ENCODE results near the gene PFDN6. TPM values are rescaled to one million over a fixed set of nuclear protein-coding genes. Genes with fewer than 3 reads are reported as not detected.
A peak's percentile ranks its signal among the peaks of the same experiment; 100 is the strongest.

Gene PFDN6
- total RNA-seq (2022) (54.7 and 67.1 TPM in 2 replicates), Bru-seq, nascent RNA (percentile 72 among the genes with signal in this experiment), BruChase-seq, experiment 1, labeled RNA remaining after a 6-hour chase (percentile 70 among the genes with signal in this experiment), BruChase-seq, experiment 2, labeled RNA remaining after a 2-hour chase (percentile 63 among the genes with signal in this experiment)
- long read RNA-seq, partial matches to known transcripts = 1 of 8 reads
- long read RNA-seq, other reads (novel, unspliced or antisense) = 3 of 8 reads

DNA sequence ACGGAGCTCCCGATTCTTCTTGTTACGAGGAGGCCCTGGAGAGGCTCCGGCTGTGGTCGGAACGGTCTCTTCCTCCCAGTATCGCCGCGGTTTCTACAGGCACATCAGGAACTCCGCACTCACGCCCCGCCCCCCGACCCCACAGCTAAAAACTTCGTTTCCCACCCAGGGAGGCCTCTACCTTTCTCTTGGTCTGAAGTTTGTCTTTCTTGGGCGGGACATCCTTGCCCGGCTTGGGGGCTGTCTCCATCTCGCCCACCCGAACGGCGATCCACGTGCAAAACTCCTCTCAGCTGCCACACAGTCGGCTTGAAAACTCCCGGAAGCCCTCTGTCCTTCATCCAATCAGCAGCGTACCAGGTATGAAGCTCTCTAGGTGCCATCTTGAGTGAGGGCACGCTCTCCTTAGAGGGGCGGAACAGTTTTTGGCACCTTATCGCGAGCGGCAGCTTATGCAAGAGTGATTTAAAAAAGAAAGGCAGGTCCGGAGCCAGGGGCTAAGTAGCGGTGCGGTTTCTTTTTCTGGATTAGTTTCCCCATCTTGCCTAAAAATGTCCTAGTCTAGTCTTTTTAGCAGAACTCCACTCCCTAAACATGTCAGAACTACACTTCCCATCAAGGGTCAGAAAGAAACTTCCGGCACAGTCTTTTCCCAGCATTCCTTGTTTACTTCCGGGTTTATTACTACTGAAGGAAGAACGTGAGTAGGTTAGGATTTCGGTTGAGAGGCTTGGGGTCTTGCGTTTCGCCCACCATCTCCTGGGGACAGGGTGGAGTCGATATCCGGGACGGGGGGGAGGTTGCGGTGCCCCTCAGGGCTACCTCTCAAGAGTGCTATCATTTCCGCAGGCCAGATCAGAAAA lies at the start of gene PFDN6, which contains the start of gene WDR46:
PFDN6 (plus strand) TSS at position 681 of the 863 bp plus-strand sequence. CDS start 256 bp downstream, outside the sequence.
WDR46 (minus strand) TSS at position 319 of the 863 bp plus-strand sequence; CDS start at position 250, 69 bp downstream.
- POLR2A ChIA-PET = interaction anchor here (0.6 to 7.1 kb wide), 23 partner anchors 10 to 1559 kb away, joined by 3 to 148 read pairs (median 6); partner anchors contain the start of genes B3GALT4, BRD2, RGL2 and RPS18
- TF ChIP-seq, protein P1, sequence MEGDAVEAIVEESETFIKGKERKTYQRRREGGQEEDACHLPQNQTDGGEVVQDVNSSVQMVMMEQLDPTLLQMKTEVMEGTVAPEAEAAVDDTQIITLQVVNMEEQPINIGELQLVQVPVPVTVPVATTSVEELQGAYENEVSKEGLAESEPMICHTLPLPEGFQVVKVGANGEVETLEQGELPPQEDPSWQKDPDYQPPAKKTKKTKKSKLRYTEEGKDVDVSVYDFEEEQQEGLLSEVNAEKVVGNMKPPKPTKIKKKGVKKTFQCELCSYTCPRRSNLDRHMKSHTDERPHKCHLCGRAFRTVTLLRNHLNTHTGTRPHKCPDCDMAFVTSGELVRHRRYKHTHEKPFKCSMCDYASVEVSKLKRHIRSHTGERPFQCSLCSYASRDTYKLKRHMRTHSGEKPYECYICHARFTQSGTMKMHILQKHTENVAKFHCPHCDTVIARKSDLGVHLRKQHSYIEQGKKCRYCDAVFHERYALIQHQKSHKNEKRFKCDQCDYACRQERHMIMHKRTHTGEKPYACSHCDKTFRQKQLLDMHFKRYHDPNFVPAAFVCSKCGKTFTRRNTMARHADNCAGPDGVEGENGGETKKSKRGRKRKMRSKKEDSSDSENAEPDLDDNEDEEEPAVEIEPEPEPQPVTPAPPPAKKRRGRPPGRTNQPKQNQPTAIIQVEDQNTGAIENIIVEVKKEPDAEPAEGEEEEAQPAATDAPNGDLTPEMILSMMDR (IDR thresholded peaks at IDR 0.05; ENCODE audit: unreplicated experiment) = no peak
- Mint-ChIP-seq H3K4me3 (ENCODE audit: unreplicated experiment) (peak within 1 kb of the TSS; percentile 88), H3K27ac (ENCODE audit: low read depth, unreplicated experiment) (peak within 1 kb of the TSS; percentile 89), H3K36me3 (ENCODE audit: insufficient read depth, unreplicated experiment) (peaks cover 66% of the 10 kb centered on the region), H3K27me3 (ENCODE audit: insufficient read depth, unreplicated experiment) (no peaks in the 10 kb centered on the region), H3K9me3 (ENCODE audit: unreplicated experiment) (no peaks in the 10 kb centered on the region), H3K4me1 (ENCODE audit: insufficient read depth, unreplicated experiment) (peaks cover 24% of the 10 kb centered on the region)
- peak; percentile 93 for DNase-seq (ENCODE audit: unreplicated experiment)
- BruUV-seq (replicated peaks) = no TSS peak
- intact Hi-C loops (cut with micrococcal nuclease) = no loop called here
- CTCF ChIA-PET = interaction anchor here (0.6 to 2.3 kb wide), 5 partner anchors 10 to 131 kb away, joined by 4 to 18 read pairs (median 5); partner anchors contain the start of gene B3GALT4

DNA sequence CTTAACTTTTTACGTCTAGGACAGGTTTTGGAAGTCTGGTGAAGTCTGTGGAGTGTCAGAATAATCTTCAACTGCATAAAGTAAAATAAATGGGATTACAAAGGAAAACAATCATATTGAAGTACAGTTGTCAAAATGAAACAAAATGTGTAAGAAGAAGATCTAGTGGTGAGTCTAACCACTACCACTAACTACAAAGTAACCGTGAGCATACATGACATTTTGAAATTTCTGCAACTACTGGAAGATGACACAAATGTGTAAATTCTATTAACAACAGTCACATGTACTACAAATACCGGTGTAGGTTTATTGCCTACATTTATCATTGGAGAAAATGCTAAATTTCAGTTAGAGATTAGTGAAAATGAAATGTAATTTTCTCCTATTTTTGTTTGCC lies 47.4 kb upstream of the PFDN6 start:
- H3K4me3 Mint-ChIP-seq (ENCODE audit: unreplicated experiment) = no peak overlapping the region
- DNase-seq (ENCODE audit: unreplicated experiment) = no peak
- H3K27me3 Mint-ChIP-seq (ENCODE audit: insufficient read depth, unreplicated experiment) = peaks cover 46% of the 10 kb centered on the region
- ChIA-PET POLR2A (no interaction called here), CTCF (no interaction called here)
- TF ChIP-seq, protein P1 (IDR thresholded peaks at IDR 0.05; ENCODE audit: unreplicated experiment) = no peak
- no TSS peak for BruUV-seq (replicated peaks)
- no peaks in the 10 kb centered on the region for H3K36me3 Mint-ChIP-seq (ENCODE audit: insufficient read depth, unreplicated experiment)
- H3K9me3 Mint-ChIP-seq (ENCODE audit: unreplicated experiment) = no peaks in the 10 kb centered on the region
- H3K27ac Mint-ChIP-seq (ENCODE audit: low read depth, unreplicated experiment) = no peak overlapping the region
- no peaks in the 10 kb centered on the region for H3K4me1 Mint-ChIP-seq (ENCODE audit: insufficient read depth, unreplicated experiment)
- intact Hi-C loops (cut with micrococcal nuclease) = no loop called here

DNA sequence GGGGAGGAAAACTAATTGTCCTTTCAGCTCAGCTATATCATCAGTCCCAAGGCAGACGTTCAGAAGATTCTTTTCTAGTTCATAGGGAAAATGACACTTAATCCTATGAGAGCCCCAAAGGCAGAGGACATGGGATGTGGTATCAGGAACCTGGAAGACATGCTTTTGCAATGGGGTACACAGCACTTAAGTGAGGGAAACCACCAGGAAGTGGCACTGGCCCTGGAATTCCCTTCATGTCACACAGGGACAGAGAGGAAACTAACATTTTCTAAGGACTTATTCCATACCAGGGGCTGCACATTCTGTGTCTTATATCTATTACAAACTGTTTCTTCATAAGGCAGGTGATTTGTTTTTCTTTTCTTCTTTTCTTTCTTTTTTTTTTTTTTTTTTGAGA lies 45.9 kb upstream of the PFDN6 start:
- Mint-ChIP-seq H3K27me3 (ENCODE audit: insufficient read depth, unreplicated experiment) (peaks cover 46% of the 10 kb centered on the region), H3K36me3 (ENCODE audit: insufficient read depth, unreplicated experiment) (peaks cover 3% of the 10 kb centered on the region), H3K4me1 (ENCODE audit: insufficient read depth, unreplicated experiment) (no peaks in the 10 kb centered on the region), H3K9me3 (ENCODE audit: unreplicated experiment) (no peaks in the 10 kb centered on the region), H3K27ac (ENCODE audit: low read depth, unreplicated experiment) (no peak overlapping the region), H3K4me3 (ENCODE audit: unreplicated experiment) (no peak overlapping the region)
- ChIA-PET POLR2A (interaction anchor here (0.8 kb wide), 1 partner anchor 11 kb away, joined by 3 read pairs; no protein-coding TSS in a partner anchor), CTCF (interaction anchor here (1.0 kb wide), 1 partner anchor 94 kb away, joined by 4 read pairs; no protein-coding TSS in a partner anchor)
- intact Hi-C loops (cut with micrococcal nuclease) = no loop called here
- no TSS peak for BruUV-seq (replicated peaks)
- no peak for DNase-seq (ENCODE audit: unreplicated experiment)
- TF ChIP-seq, protein P1 (IDR thresholded peaks at IDR 0.05; ENCODE audit: unreplicated experiment) = no peak

Measured in MCF 10A (cell line).